ENCODE measurements around the gene GRIK4.

Gene GRIK4

DNA sequence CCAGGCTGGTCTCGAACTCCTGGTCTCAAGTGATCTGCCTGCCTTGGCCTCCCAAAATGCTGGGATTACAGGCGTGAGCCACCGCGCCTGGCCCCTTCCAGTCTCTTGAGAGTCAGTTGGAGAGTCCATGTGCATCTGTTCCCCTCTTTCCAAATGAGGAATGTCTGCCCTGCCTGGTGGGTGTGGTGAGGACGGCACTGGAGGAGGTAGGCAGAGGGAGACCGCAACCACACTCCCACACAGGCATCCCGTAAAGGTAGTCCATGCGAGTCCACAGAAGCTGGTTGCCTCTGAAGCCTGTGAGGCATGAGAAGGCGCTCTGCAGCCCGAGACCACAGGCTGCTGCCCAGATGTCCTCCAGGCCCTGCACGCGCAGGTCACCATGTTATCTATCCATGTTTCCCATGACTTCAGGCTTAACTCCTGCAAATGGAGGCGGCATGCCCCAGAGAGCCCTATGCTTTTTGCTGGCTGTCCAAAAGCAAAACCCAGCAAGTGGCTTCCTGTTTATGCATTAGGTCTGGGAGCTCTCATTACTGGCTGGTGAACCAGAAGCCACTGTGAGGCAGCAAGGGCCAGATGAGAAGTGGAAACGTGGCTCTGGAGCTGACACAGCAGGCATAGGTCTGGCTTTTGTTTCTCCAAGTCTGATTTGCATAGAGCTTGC, 43.4 kb downstream of the GRIK4 start:
- Histone ChIP-seq H3K27ac (replicated peaks) (no peak overlapping the region), H3K27me3 (ENCODE audit: insufficient read depth, poor library complexity, severe bottlenecking) (no peaks in the 10 kb centered on the region), H3K4me3 (replicated peaks; ENCODE audit: insufficient read depth, low read length) (no peak overlapping the region)
- DNase-seq (ENCODE audit: low read depth in 1 of 2, low spot score in 1 of 2) = no peak
- no peak for TF ChIP-seq CTCF (IDR thresholded peaks at IDR 0.05; ENCODE audit: insufficient read depth, low read length)
- no peak for TF ChIP-seq POLR2AphosphoS5 (IDR thresholded peaks at IDR 0.05; ENCODE audit: low read depth)
- no peak for TF ChIP-seq REST (IDR thresholded peaks at IDR 0.05; ENCODE audit: insufficient replicate concordance, low read depth)
- TF ChIP-seq GABPA (IDR thresholded peaks at IDR 0.05; ENCODE audit: low read depth) = no peak
- no peak for TF ChIP-seq SPI1 (IDR thresholded peaks at IDR 0.05; ENCODE audit: borderline replicate concordance, low read depth)

DNA sequence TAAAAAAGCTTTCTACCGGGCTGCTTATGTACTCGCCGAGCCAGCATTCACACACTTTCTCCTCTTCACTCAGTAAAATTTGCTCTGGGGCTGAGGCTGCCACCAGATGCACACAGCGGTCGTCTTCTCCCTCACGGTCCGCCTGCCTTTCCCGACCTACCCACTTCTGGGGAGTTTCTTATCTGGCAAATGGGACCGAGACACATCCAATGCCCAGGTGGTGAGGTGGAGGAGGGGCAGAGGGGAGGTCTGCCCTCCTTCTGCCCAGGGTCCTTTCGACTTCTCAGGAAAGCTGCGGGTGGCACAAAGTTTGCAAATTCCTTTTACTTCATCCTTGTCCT, 43.9 kb downstream of the GRIK4 start:
- DNase-seq (ENCODE audit: low read depth in 1 of 2, low spot score in 1 of 2) = no peak
- Histone ChIP-seq H3K27me3 (ENCODE audit: insufficient read depth, poor library complexity, severe bottlenecking) (peaks cover 1% of the 10 kb centered on the region), H3K27ac (replicated peaks) (no peak overlapping the region), H3K4me3 (replicated peaks; ENCODE audit: insufficient read depth, low read length) (no peak overlapping the region)
- TF ChIP-seq CTCF (IDR thresholded peaks at IDR 0.05; ENCODE audit: insufficient read depth, low read length) = no peak
- TF ChIP-seq GABPA (IDR thresholded peaks at IDR 0.05; ENCODE audit: low read depth) = no peak
- no peak for TF ChIP-seq POLR2AphosphoS5 (IDR thresholded peaks at IDR 0.05; ENCODE audit: low read depth)
- no peak for TF ChIP-seq REST (IDR thresholded peaks at IDR 0.05; ENCODE audit: insufficient replicate concordance, low read depth)
- no peak for TF ChIP-seq SPI1 (IDR thresholded peaks at IDR 0.05; ENCODE audit: borderline replicate concordance, low read depth)

DNA sequence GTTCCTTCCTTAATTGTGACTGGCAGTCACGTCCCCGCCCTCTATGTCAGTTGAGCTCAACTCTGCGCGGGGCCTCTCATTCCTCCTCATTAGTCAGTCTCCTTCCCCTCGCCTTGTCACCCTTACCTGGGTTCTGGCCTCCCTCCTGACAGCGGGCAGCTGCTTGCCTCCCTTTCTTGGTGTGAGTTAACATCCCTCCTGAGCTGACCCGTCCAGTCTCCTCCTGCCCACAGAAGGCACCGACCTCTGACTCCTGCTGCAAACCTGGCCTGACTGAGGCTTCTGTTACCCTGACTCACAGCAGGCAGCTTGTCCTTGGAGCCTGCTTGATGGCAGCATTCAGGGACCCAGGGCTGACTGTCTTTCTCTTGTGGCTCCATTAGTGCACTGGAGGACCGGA, 45.2 kb downstream of the GRIK4 start:
- DNase-seq (ENCODE audit: low read depth in 1 of 2, low spot score in 1 of 2) = no peak
- H3K27ac ChIP-seq (replicated peaks) = no peak overlapping the region
- no peak for TF ChIP-seq POLR2AphosphoS5 (IDR thresholded peaks at IDR 0.05; ENCODE audit: low read depth)
- no peak for TF ChIP-seq SPI1 (IDR thresholded peaks at IDR 0.05; ENCODE audit: borderline replicate concordance, low read depth)
- TF ChIP-seq GABPA (IDR thresholded peaks at IDR 0.05; ENCODE audit: low read depth) = no peak
- TF ChIP-seq REST (IDR thresholded peaks at IDR 0.05; ENCODE audit: insufficient replicate concordance, low read depth) = no peak
- TF ChIP-seq CTCF (IDR thresholded peaks at IDR 0.05; ENCODE audit: insufficient read depth, low read length) = no peak
- H3K4me3 ChIP-seq (replicated peaks; ENCODE audit: insufficient read depth, low read length) = no peak overlapping the region
- H3K27me3 ChIP-seq (ENCODE audit: insufficient read depth, poor library complexity, severe bottlenecking) = peaks cover 2% of the 10 kb centered on the region
